ENCODE results near the gene SULF2.
"Not testable (repeated sequence)": the region's sequence is repeated elsewhere in the genome, so short reads cannot be mapped to it uniquely, and the experiment has no call there.

SULF2 gene

GRCh38 chr20:47785311-47785853 lies at the start of gene SULF2:
SULF2 (minus strand) TSS chr20:47785481; CDS start chr20:47757363, 28,118 bp downstream.
- DNase-seq = peak; percentile 38

DNA sequence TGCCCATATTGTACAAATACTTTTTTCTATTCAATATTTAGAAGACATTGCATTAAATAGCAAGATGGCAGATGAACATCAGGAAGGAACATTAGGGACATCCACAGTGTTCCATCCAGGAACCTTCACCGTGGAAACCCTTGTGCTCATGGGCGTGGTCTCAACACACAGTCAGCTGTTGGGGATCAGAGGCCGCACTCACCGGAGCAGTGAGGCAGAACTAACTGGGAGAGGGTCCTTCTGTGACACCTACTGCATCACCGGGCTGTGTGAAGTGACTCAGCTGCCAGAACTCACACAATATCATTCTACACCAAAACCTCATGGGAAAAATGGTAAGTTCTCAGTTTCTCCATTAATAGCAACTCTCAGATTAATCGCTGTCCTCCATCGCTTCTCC lies 46.4 kb upstream of the SULF2 start:
- not testable (repeated sequence) for DNase-seq

DNA sequence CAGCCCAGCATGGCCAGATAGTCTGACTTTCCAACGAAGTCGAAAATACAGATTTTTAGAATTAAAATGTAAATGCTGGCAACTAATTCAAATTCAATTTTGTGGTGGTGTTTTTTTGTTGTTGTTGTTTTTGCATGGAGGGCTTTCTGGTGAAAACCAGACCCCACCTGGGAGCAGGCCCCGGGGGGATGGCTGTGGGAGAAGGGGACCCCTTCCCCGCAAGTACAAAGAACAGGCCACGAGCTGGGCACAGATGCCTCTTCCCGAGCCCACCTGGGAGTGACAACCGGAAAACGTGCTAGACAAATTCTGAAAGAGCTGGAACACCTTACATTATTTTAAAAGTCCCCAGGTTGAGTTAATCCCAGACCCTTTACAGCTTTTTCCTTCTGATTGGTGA lies 41.4 kb upstream of the SULF2 start:
- DNase-seq = not testable (repeated sequence)

DNA sequence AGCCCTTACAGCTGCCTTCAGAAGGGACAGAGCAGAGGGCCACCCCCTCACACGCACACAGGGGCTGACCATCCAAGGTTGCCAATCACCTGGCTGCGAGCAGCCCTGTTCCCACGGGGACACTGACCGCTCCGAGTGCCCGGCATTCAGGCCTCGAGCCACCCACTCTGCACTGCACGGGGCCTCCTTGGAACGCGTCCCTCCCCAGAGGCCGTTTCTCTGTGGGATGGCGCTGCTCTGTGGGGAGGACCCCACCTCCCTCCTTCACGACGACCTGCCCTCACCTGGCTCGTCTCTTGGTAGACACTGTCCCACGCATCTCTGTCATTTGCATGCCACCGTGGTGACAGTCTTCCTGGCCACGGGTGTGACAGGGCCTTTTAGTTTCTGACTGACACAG lies 40.7 kb upstream of the SULF2 start:
- DNase-seq = not testable (repeated sequence)

DNA sequence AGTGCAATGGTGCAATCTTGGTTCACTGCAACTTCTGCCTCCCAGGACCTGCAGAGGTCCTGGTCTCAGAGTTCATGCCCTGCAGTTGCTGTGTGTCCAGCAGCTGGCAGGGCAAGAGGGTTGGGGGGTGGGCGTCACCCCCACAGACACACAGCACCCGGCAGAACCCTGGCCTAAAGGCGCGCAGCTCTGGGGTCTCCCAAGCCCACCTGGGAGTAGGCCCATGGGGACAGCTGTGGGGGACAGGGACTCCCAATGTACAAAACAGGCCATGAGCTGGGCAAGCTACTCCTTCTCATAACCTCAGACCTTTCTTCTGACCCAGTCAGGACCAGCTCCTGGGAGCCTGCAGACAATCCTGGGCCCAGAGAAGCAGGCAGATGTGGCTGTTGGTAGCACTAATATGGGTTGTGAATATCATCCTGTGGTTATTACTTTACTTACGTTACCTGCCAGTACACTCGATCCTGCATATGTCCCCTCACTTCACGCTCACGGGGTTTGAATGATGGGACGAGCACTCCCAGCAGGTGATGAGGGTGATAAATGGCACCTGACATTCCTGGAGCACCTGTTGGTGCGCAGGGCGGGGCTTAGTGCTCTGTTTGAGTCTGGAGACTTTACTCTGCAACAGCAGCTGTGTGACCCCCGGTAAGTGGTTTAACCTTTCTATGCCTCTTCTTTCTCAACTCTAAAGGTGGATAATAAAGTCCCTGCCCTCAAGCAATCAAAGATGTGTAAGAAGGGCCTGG lies 39.9 kb upstream of the SULF2 start:
- no peak for DNase-seq

DNA sequence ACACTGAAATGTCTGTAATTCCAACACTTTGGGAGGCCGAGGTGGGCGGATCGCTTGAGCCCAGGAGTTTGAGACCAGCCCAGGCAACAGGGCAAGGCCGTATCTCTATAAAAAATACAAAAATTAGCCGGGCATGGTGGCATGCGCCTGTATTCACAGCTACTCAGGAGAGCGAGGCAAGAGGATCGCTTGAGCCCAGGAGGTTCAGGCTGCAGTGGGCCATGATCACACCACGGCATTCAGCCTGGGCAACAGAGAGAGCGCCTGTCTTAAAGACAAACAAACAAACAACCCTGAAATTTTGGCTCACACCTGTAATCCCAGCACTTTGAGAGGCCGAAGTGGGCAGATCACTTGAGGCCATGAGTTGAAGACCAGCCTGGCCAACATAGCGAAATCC lies 38.7 kb upstream of the SULF2 start:
- DNase-seq = not testable (repeated sequence)

- peak; percentile 14 for DNase-seq
These were observed 36.3 kb upstream of the SULF2 start for GRCh38 chr20:47821481-47822100.

DNA sequence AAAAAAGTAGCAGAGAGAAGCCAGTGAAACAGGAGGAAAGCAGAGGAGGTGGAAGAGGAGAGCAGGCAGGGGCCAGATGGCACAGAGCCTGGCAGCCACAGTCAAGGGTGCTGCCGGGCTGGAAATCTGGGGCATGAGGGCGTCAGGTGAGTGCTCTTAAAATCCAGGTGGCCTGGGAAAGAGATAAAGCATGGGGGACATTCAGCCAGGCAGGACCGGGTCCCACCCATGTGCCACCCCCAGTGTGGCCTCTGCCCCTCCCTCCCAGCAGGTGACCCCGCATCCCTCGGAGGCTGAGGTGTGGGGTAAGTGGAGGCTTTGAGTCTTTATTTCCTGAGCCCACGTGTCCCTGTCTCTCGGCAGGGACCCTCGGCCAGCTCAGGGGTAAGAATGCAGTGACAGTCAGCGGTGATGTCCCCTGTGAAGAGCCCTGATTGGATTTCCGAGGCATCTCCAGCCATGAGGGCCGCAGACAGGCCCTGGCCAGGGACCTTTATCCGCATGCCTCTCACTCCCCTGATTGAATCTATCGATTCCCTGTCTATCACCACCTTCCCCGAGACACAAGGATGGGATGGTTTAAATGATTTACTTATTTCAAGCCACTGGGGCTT lies 33.8 kb upstream of the SULF2 start:
- DNase-seq = no peak

DNA sequence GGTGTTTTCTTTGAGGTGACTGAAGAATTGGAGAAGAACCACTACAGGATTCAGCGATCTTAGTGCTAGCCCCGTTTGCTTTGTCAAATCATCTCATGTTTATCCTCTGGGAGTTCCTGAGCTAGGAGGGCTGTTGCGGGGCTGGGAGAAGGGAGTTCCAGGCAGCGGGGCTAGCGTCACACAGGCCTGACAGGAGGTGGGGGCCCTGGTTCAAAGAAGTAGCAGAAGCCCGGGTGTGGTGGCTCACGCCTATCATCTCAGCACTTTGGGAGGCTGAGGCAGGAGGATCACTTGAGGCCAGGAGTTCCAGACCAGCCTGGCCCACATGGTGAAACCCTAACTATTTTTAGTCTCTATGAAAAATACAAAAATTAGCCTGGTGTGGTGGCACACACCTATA lies 33.2 kb upstream of the SULF2 start:
- no peak for DNase-seq

- DNase-seq = no peak
These were observed 32.7 kb upstream of the SULF2 start for GRCh38 chr20:47818016-47818415.

GRCh38 chr20:47817573-47817972 lies 32.3 kb upstream of the SULF2 start:
- DNase-seq = no peak

DNA sequence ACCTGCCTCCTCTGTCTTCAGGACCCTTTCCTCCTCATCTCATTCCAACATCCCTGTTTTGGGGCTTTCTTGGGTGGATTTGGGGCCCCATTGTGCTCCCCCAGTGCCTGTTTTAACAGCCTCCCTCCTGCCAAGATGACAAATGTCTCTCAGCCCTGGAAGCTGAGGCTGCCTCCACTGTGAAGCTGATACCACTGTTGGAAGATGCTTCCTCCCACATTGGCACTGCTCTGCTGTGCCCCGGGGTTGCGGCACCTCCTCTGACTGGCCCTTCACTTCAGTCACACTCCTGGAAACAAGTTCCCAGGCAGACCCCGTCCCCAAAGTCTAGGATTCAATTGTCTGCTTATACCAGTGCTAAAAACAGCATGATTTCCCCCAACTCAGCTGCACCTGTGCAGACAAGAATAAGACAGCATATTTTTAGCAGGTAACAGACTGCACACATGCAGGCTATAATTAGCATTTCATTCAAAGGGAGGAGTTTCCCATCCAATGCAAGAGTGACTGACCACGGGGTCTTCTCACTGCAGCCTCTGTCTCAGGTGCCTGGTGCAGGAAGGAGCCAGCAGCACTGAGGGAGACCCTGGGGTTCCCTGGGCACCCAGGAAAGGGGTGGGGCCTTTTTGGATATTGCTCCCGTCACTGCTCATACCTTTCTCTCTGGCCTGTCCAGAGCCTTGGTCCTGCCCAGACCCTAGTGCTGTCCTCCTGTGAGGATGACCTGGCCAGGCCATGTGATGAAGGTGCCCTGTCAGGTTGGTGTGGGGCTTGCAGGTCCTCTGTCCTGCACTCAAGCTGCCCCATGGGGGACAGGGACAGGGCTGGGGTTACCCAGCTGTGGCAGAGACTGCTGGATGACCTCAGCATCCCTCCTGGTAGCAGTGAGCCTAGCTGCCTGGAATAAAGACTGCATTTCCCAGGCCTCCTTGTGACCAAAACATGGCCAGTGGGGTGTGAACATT lies 31.5 kb upstream of the SULF2 start:
- no peak for DNase-seq

DNA sequence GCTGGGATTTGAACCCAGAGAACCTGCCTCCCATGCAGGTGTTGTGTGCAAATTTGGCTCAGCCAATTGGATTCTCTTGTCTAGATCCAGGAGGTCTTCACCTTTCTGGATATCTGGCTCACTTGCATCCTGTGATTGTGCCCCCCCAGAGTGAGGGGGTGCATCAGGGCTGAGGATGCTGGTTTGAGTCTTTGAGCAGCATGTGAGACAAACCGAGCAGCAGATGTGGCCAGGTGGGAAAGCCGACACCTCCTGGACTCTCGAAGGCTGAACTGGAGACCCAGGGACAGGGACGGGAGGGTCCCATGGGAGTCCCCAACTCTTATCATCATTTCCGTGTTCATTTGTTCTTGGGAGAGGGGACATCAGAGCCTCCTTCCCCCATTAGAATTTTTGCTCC lies 30.6 kb upstream of the SULF2 start:
- DNase-seq = no peak

DNA sequence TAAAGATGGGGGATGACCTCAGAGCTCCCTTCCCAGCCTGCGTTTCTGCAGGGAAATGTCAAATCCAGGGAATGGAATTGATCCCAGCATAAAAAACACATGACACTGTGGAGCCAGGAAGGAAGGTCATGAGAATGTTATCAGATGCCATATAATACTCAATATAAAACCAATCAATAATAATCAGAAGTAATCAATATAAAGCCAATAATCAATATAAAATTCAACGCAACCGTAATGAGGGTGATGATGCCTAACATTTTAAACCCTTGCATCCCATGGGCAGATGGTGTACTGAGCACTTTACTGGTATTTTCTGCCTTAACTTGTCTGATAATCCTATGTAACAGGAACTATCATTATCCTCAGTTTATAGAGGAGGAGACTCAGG lies 30.1 kb upstream of the SULF2 start:
- DNase-seq = no peak

GRCh38 chr20:47814632-47815415 lies 29.5 kb upstream of the SULF2 start:
- no peak for DNase-seq

- no peak for DNase-seq
These were observed 25.6 kb upstream of the SULF2 start for GRCh38 chr20:47810721-47811347.

GRCh38 chr20:47810116-47810677 lies 24.9 kb upstream of the SULF2 start:
- no peak for DNase-seq

DNA sequence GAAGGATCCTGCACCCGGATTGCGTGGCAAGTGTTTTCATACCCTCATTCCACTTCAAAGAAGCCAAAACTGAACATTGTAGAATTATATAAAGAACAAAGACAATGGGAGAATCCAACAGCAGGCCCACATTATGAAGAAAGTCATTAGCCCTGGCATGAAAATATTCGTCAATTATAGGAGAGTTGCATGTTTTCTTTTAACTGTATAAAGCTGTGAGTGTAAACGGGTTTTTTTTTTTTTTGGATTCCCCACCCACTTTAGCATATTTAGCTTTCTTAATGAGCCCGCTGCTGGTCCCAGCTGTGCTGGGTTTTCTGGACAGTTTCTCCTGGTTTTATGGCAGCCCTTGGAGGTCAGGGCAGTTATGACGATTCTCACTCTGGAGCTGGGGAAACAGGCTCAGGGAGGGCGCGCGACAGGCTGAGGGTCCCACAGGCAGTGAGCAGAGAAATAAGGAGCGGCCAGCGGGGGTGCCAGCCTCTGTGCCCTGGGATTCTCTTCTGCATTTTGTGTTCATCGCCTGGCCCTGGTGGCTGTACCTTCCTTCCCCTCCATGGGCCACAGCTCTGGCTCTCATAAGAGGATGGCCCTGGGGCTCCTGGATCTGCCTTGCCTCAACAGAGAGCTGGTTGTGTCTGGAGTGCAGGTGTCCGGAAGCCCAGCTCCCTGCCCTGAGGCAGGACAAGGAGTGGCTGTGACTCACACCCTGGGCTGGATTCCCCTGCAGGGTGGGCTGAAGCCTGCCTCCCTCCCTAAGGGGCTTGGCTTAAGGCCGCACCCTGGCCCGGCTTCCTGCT lies 24.1 kb upstream of the SULF2 start:
- no peak for DNase-seq

GRCh38 chr20:47805951-47806350 lies 20.7 kb upstream of the SULF2 start:
- DNase-seq = no peak

DNA sequence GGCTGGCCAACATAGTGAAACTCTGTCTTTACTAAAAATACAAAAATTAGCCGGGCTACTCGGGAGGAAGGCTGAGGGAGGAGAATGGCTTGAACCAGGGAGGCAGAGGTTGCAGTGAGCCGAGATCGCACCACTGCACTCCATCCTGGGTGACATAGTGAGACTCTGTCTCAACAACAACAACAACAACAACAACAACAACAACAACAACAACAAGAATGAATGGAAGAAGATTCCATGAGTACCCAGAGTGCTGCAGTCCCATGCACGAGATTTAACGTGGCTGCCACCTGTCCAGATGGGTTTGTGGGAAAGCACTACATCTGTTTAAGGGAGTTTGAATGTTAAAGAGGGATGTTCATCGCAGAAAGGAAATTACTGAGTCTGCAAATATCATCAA lies 19.7 kb upstream of the SULF2 start:
- not testable (repeated sequence) for DNase-seq

Data from fibroblast of skin of right quadriceps (primary cell).